Measurements from ENCODE around the gene SLC66A2.

Gene SLC66A2

GRCh38 chr18:79979843-79980242 lies 28.4 kb upstream of the SLC66A2 start:
- Mint-ChIP-seq H3K9me3 (no peaks in the 10 kb centered on the region), H3K4me1 (peaks cover 25 to 51% of the 10 kb centered on the region in 2 donors), H3K27me3 (no peaks in the 10 kb centered on the region), H3K4me3 (no peak overlapping the region), H3K36me3 (peaks cover 30 to 59% of the 10 kb centered on the region in 2 donors), H3K27ac (no peak overlapping the region)
- no peak for ATAC-seq (replicated peaks)
- DNase-seq = no peak

GRCh38 chr18:79975985-79976680 lies 24.7 kb upstream of the SLC66A2 start:
- Mint-ChIP-seq H3K4me3 (no peak overlapping the region), H3K9me3 (no peaks in the 10 kb centered on the region), H3K36me3 (peaks cover 40 to 65% of the 10 kb centered on the region in 2 donors), H3K27me3 (no peaks in the 10 kb centered on the region), H3K27ac (no peak overlapping the region), H3K4me1 (peaks cover 9 to 25% of the 10 kb centered on the region in 2 donors)
- ATAC-seq (replicated peaks) (no peak), DNase-seq (no peak)

- no peak overlapping the region for H3K27ac Mint-ChIP-seq
- peaks cover 43 to 68% of the 10 kb centered on the region in 2 donors for H3K36me3 Mint-ChIP-seq
- no peaks in the 10 kb centered on the region for H3K27me3 Mint-ChIP-seq
- H3K4me3 Mint-ChIP-seq = no peak overlapping the region
- H3K4me1 Mint-ChIP-seq = peaks cover 5 to 24% of the 10 kb centered on the region in 2 donors
- no peaks in the 10 kb centered on the region for H3K9me3 Mint-ChIP-seq
- DNase-seq (no peak), ATAC-seq (replicated peaks) (no peak)
Observed at GRCh38 chr18:79975043-79975442, 23.6 kb upstream of the SLC66A2 start.

GRCh38 chr18:79974025-79974654 lies 22.7 kb upstream of the SLC66A2 start:
- Mint-ChIP-seq H3K4me1 (peaks cover 7 to 16% of the 10 kb centered on the region in 2 donors), H3K9me3 (no peaks in the 10 kb centered on the region), H3K36me3 (peaks cover 48 to 64% of the 10 kb centered on the region in 2 donors), H3K27ac (no peak overlapping the region), H3K4me3 (no peak overlapping the region), H3K27me3 (no peaks in the 10 kb centered on the region)
- no peak for ATAC-seq (replicated peaks)
- no peak for DNase-seq

GRCh38 chr18:79973517-79973916 lies 22.1 kb upstream of the SLC66A2 start:
- no peak for ATAC-seq (replicated peaks)
- H3K9me3 Mint-ChIP-seq = no peaks in the 10 kb centered on the region
- peaks cover 7 to 16% of the 10 kb centered on the region in 2 donors for H3K4me1 Mint-ChIP-seq
- H3K27ac Mint-ChIP-seq = no peak overlapping the region
- no peak overlapping the region for H3K4me3 Mint-ChIP-seq
- no peak for DNase-seq
- peaks cover 49 to 66% of the 10 kb centered on the region in 2 donors for H3K36me3 Mint-ChIP-seq
- no peaks in the 10 kb centered on the region for H3K27me3 Mint-ChIP-seq

GRCh38 chr18:79972720-79973119 lies 21.3 kb upstream of the SLC66A2 start:
- no peak overlapping the region for H3K27ac Mint-ChIP-seq
- peaks cover 44 to 62% of the 10 kb centered on the region in 2 donors for H3K36me3 Mint-ChIP-seq
- H3K9me3 Mint-ChIP-seq = no peaks in the 10 kb centered on the region
- DNase-seq (no peak), ATAC-seq (replicated peaks) (no peak)
- no peaks in the 10 kb centered on the region for H3K27me3 Mint-ChIP-seq
- H3K4me1 Mint-ChIP-seq = peaks cover 4 to 16% of the 10 kb centered on the region in 2 donors
- no peak overlapping the region for H3K4me3 Mint-ChIP-seq

- H3K4me1 Mint-ChIP-seq = peaks cover 4 to 16% of the 10 kb centered on the region in 2 donors
- H3K27me3 Mint-ChIP-seq = no peaks in the 10 kb centered on the region
- ATAC-seq (replicated peaks) (no peak), DNase-seq (no peak)
- H3K36me3 Mint-ChIP-seq = peaks cover 44 to 63% of the 10 kb centered on the region in 2 donors
- H3K9me3 Mint-ChIP-seq = no peaks in the 10 kb centered on the region
- H3K27ac Mint-ChIP-seq = no peak overlapping the region
- H3K4me3 Mint-ChIP-seq = no peak overlapping the region
Observed at GRCh38 chr18:79971986-79972385, 20.5 kb upstream of the SLC66A2 start.

GRCh38 chr18:79971211-79971952 lies 19.9 kb upstream of the SLC66A2 start:
- H3K36me3 Mint-ChIP-seq = peaks cover 44 to 63% of the 10 kb centered on the region in 2 donors
- H3K4me1 Mint-ChIP-seq = peaks cover 4 to 16% of the 10 kb centered on the region in 2 donors
- no peak overlapping the region for H3K4me3 Mint-ChIP-seq
- ATAC-seq (replicated peaks) (no peak), DNase-seq (no peak)
- H3K27me3 Mint-ChIP-seq = no peaks in the 10 kb centered on the region
- H3K27ac Mint-ChIP-seq = no peak overlapping the region
- H3K9me3 Mint-ChIP-seq = no peaks in the 10 kb centered on the region

- no peaks in the 10 kb centered on the region for H3K9me3 Mint-ChIP-seq
- H3K27ac Mint-ChIP-seq = no peak overlapping the region
- H3K4me3 Mint-ChIP-seq = no peak overlapping the region
- H3K27me3 Mint-ChIP-seq = no peaks in the 10 kb centered on the region
- DNase-seq = no peak
- peaks cover 41 to 58% of the 10 kb centered on the region in 2 donors for H3K36me3 Mint-ChIP-seq
- H3K4me1 Mint-ChIP-seq = peaks cover 5 to 17% of the 10 kb centered on the region in 2 donors
- no peak for ATAC-seq (replicated peaks)
Observed at GRCh38 chr18:79970419-79971133, 19.1 kb upstream of the SLC66A2 start.

GRCh38 chr18:79965119-79965902 lies 13.9 kb upstream of the SLC66A2 start:
- Mint-ChIP-seq H3K4me1 (peaks cover 25 to 35% of the 10 kb centered on the region in 2 donors), H3K4me3 (peak overlapping the region; percentile 62 to 84), H3K27me3 (peaks cover 4 to 7% of the 10 kb centered on the region in 2 donors), H3K9me3 (no peaks in the 10 kb centered on the region), H3K36me3 (peaks cover 6 to 24% of the 10 kb centered on the region in 2 donors), H3K27ac (peak overlapping the region; percentile 84)
- peak; percentile 26 to 46 for ATAC-seq (replicated peaks)
- DNase-seq = no peak

GRCh38 chr18:79964330-79965118 lies 13.1 kb upstream of the SLC66A2 start, which contains the start of gene HSBP1L1:
Gene HSBP1L1 (plus strand): TSS chr18:79964643. CDS start chr18:79964736, 93 bp downstream.
- Mint-ChIP-seq H3K4me3 (peak within 1 kb of the TSS; percentile 72 to 84), H3K4me1 (peaks cover 27 to 38% of the 10 kb centered on the region in 2 donors)

GRCh38 chr18:79963658-79964329 lies 12.3 kb upstream of the SLC66A2 start:
- H3K27me3 Mint-ChIP-seq = peaks cover 4 to 7% of the 10 kb centered on the region in 2 donors
- ATAC-seq (replicated peaks) (peak in 1 of 2 donors; percentile 4), DNase-seq (no peak)
- H3K4me3 Mint-ChIP-seq = peak overlapping the region; percentile 46 to 84
- peak overlapping the region; percentile 59 for H3K27ac Mint-ChIP-seq
- no peaks in the 10 kb centered on the region for H3K9me3 Mint-ChIP-seq
- peaks cover 0 to 16% of the 10 kb centered on the region in 2 donors for H3K36me3 Mint-ChIP-seq
- peaks cover 27 to 38% of the 10 kb centered on the region in 2 donors for H3K4me1 Mint-ChIP-seq

More at GRCh38 chr18:79964330-79965118, 13.1 kb upstream of the SLC66A2 start, which contains the start of gene HSBP1L1:
- H3K9me3 Mint-ChIP-seq = no peaks in the 10 kb centered on the region
- H3K36me3 Mint-ChIP-seq = peaks cover 3 to 20% of the 10 kb centered on the region in 2 donors
- DNase-seq (peak; percentile 40), ATAC-seq (replicated peaks) (peak; percentile 73 to 83)
- H3K27ac Mint-ChIP-seq = peak within 1 kb of the TSS; percentile 84
- peaks cover 4 to 7% of the 10 kb centered on the region in 2 donors for H3K27me3 Mint-ChIP-seq
